ENCODE measurements around the gene TERB1.
A peak's percentile ranks its signal among the peaks of the same experiment; 100 is the strongest.
"Not testable (repeated sequence)": the region's sequence is repeated elsewhere in the genome, so short reads cannot be mapped to it uniquely, and the experiment has no call there.

Gene TERB1

GRCh38 chr16:66824006-66824405, 22.6 kb upstream of the TERB1 start:
- no peak for DNase-seq

GRCh38 chr16:66814734-66815133, 13.3 kb upstream of the TERB1 start:
- no peak for DNase-seq

GRCh38 chr16:66811043-66811442, 9.7 kb upstream of the TERB1 start:
- no peak for DNase-seq

GRCh38 chr16:66810391-66810790, 9.0 kb upstream of the TERB1 start:
- DNase-seq: peak; percentile 14

- no peak for DNase-seq
These were observed 8.4 kb upstream of the TERB1 start for GRCh38 chr16:66809765-66810164.

GRCh38 chr16:66802159-66802558, 775 bp upstream of the TERB1 start:
- DNase-seq: no peak

GRCh38 chr16:66800856-66801255, 528 bp downstream of the TERB1 start:
- DNase-seq: no peak

DNA sequence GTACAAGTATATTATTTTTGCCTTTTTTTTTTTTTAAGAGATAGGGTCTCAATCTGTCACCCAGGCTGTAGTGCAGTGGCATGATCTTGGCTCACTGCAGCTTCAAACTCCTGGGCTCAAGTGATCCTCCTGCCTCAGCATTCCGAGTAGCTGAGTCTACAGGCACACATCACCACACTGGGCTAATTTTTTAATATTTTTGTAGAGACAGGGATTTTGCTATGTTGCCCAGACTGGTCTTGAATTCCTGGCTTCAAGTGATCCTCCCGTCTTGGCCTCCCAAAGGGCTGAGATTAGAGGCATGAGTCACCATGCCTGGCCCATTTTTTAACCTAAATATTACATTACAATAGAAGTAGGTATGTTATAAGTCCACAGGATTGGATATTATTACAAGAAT, 3.2 kb downstream of the TERB1 start:
- no peak for DNase-seq

- not testable (repeated sequence) for DNase-seq
These were observed 7.4 kb downstream of the TERB1 start for GRCh38 chr16:66793984-66794383.

- no peak for DNase-seq
These were observed 11.2 kb downstream of the TERB1 start for GRCh38 chr16:66790130-66790733.

DNA sequence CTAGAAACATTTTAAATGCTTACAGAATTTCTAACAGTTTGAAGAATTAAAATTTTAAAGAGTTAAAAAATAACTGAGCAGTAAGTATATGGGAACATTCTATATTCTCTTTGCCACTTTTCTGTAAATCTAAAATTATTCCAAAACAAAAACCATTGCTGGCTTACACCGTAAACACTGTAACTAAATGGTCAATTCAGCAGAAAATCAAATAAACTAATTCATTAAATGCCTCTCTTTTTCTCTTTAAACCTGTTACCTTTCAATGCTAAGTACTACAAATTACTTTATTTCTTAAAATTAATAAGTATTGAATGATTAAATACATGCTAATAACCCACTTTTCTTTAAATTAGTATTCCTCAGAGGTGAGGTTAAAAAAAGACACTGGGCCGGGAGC, 14.0 kb downstream of the TERB1 start:
- DNase-seq: no peak

DNA sequence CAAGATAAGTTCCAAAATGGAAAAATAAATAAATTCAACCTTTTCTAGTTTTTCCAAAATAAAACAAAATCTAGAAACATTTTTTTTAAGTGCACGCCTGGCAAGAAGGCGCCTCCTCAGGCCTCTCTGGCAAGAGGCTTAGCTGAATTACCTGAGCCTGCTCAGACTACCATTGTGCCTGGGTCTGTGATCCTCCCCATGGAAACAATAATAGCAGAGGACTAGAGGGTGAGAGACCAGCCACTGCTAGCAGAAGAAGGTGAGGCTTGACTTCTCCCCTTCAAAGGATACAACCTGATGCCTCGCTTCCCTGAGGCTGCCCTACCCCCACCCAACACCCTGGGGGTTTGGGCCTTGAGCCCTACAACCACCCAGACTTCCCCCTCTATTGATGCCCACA, 14.8 kb downstream of the TERB1 start:
- DNase-seq: no peak

DNA sequence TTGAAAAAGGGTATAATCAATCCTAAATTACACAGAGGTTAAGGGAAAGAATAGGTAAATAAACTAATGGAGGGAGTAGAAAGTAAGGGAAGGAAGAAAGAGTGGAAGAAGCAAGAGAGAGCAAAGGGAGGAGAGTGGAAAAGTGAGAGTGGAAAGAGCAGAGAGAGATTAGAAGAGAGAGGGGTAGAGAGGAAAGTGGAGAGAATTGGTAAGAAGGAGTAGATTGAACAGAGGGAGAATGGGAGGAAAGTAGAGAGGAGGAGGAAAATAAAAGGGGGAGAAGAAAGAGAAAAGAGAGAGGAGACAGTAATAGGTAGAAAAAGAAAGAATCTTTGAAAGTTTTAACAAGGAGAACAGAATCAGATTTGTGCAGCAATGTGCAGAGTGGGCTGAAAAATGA, 24.9 kb downstream of the TERB1 start:
- DNase-seq: no peak

DNA sequence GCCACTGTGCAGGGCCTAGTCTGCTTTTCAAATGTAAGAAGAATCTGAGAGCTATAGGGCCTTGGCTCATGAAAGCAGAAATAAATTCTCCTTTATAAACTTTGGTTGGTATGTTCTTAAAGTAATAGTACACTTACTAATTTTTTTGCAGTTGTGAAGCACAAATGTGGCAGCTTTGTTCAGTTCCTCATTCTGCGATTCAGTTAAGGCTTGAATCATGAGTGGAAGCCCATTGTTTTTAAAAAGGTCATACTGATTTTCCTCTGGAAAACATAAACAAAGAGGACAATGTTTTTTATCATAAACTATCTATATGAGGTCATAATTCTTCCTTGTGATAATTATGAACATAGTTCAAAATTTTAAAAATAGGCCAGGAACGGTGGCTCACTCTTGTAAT, 26.4 kb downstream of the TERB1 start:
- DNase-seq: no peak

DNA sequence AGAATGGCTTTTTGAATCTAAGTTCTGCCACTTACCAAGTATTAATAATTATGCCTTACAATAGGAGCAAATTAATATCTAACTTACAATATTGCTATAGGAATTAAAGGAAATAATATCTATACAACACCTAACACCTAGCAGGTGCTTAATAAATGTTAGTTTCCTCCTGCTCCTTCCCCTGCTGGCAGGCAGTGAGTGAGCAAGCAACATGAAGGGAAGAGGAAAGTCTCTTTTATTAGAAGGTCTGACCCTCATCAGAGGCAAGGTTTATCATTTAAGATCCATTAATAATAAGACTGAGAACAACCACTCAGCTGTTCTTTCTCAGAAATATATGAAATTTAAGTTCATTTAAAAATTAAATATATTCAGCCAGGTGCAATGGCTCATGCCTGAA, 43.3 kb downstream of the TERB1 start:
- DNase-seq: no peak

DNA sequence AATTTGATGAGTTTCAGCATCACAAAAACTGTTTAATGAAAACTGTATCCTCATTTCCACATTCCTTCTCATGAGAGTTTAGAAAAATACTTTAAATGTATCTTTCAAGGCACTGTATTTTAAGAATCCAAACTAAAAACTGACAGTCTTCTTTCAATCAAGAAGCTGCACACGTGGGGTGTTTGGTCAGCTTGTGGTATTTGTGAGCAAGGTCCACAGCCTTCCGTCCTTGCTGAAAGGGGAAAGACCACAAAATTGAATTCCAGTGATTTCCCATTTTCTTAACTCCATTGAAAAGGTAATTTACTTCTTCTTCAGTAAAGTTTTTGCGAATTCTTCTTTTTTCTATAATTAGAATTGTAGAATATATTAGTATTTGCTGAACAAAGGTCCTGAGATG, 46.6 kb downstream of the TERB1 start:
- no peak for DNase-seq

GRCh38 chr16:66754211-66754610, 47.2 kb downstream of the TERB1 start:
- DNase-seq: no peak

GRCh38 chr16:66752958-66753357, 48.4 kb downstream of the TERB1 start:
- peak; percentile 7 for DNase-seq

DNA sequence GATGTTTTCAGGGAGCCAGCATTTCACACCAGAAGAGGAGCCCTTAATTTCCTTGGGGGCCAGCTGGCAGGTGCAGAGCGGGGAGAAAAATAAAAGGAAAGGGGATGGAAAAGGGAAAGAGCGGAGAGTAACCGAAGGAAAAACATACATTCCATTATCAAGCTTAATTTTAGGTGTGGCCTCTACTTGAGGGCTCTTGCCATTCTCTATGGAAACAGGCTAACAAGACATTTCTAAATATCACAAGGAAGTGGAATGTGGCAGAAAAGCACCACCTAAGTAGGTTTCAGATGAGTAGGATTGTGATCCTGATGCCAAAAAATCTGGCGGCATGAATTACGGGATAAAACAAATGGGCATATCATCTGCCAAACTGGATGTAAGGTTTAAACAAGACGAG, 49.0 kb downstream of the TERB1 start:
- DNase-seq: no peak

DNA sequence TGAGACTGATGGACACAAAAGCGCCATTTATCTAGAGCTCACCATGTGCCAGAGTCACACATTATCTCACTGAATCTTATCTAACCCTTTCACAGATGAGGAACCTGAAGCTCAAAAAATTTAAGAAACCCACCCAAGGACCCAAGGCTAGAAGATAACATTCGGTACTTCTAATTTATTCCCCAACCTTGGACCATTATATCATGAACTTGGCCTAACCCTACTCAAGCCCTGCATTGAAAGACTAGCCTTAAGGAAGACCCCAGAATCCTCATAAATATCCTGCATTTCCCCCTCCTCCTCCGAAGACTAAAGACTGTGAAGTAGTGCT, 49.4 kb downstream of the TERB1 start:
- no peak for DNase-seq

DNA sequence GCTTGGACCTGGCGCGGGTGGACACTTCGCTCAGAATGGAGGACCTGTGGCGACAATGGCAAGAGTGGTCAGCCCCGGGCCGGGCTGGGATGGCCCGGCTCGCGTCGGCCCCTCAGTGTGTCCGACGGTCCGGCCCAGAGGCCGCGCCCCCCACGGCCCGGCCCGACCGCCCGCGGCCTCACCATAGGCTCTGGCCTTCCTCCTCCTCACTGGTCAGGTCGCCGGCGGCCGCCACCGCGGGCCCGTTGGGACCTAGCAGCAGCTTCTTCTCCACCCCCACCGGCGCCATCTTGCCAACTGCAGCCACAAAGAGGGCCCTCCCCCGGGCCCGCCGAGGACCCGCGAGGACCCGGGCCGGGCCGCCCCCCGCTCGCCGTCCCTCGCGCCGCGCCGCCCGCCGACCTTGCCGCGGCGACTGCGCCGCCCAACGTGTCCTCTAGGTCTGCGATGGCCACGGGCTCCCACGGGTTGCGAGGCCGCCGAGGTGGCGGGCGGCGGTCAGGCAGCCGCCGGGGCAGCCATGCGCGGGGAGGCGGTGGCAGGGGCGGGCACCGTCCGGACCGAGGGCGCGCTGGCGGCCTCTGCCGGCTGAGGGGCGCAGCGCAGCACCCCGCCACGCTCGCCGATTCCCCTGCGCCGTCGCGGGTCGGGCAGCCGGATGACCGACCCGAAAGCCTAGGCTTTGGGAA, 49.9 kb downstream of the TERB1 start, which contains the start of gene DYNC1LI2:
Gene DYNC1LI2 (minus strand): TSS at position 307 of the 689 bp plus-strand sequence. CDS start 18 bp downstream, at position 289.
- peak; percentile 86 for DNase-seq

DNA sequence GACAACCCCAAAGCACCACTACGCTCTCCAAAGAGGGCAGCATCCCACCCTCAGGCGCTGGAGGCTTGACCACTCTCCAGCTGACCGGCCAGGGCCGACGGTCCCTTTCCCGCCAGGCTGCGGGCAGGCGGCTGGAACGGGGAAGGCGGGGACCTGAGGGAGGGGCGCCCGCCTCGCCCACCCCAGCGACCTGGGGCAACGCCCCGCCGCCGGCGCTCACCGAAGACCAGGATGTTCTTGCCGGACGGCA, 50.4 kb downstream of the TERB1 start:
- DNase-seq: peak; percentile 27

- peak; percentile 27 for DNase-seq
These were observed 50.9 kb downstream of the TERB1 start for GRCh38 chr16:66750279-66751052.

DNA sequence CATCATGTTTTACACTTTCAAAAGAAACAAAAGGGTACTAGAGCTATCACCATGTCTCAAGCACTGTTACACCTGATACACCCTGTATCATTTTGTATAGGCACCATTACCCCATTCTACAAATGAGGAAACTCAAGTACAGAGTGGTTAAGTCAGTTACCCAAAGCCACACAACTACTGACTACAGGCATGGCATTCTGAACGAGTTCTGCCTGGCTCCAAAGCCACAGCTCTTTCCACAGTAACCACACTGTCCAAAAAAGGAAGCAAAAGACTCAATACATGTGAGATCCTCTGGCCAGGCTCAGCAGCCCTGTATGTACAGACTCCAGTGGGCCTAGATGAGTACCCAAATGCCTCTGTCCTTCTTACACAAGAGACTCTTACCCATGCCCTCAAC, 54.7 kb downstream of the TERB1 start:
- peak; percentile 86 for DNase-seq

DNA sequence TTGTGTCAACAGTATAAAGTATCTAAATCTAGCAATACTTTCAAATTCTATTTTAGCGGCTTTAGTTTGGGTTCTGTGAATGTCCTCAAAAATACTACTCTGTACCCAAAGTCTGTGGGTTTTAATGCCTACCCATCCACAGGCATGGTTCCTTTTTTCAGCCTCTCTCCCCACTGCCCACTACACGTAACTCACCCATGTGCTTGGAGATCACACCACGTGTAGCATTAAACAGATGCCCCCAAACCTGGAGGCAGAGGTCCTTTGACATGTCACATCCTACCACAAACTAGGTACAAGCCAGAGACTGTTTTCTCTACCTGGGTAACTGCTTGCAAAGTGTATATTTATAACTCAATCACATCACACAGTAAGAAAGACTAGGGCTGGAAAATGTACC, 55.3 kb downstream of the TERB1 start:
- DNase-seq: peak; percentile 9
